HG03521 (cell line): Measurements from ENCODE around the gene CD300LD.
"Not testable (repeated sequence)": the region's sequence is repeated elsewhere in the genome, so short reads cannot be mapped to it uniquely, and the experiment has no call there.

Experiments
- ATAC-seq: cut with Tn5 transposase; IDR thresholded peaks from one replicate; pipeline ENCODE4 v1.9.1; 2021; ENCODE audit warnings: mild to moderate bottlenecking, moderate library complexity; ENCODE audit not compliant: unreplicated experiment

CD300LD gene

GRCh38 chr17:74573635-74574034 is 18.4 kb downstream of the CD300LD start:
- ATAC-seq, result not testable (repeated sequence)

DNA sequence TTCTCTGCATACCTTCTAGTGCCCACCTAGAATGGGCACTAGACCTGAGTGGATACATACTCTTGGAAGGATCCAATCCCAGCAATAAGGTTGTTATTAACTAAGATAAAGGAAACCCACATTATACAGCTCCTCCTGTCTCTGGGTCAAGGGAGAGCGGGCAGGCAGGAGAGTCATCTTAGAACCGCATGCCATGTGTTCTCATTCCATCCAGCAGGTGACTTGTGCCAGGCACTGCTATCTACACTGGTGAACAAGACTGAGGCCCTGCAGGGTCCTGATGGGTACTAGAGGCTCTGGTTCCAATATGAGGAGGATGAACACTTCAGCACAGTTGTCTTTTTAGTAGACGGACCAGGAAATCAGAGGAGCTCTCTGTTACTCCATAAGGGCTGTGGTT is 18.9 kb downstream of the CD300LD start:
- no peak for ATAC-seq

GRCh38 chr17:74571621-74572270 is 20.3 kb downstream of the CD300LD start:
- no peak for ATAC-seq

GRCh38 chr17:74569020-74570003 is 22.8 kb downstream of the CD300LD start:
- no peak for ATAC-seq

DNA sequence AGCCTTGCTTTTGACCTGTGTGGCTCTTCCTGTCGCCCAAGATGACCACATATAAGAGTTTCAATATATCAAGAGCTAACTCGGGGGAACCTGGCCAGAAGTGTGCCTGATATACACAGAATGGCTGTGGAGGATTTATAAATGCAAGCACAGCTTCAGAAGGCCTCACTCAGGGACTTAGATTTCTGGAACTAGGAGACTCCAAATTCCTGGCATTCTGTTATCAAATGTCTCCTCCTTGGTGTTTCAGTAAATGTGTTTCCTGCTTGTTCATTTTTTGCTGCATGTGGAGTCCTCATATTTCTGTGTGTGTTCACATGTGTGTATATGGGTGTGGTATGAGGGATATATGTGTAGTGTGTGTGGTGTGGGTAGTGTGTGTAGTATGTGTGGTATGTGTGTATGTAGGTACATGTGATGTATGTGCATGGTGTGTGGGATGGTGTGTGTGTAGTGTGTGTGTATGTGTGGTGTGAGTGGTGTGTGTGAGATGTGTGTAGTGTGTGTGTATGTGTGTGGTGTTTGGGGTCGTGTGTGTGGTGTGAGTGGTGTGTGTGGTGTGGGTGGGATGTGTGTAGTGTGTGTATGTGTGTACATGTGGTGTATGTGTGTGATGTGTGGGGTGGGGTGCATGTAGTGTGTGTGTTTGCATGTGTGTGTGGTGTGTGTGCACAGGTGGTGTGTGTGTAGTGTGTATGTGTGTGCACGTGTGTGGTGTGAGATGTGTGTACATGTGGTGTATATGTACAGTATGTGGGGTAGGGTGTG is 23.8 kb downstream of the CD300LD start:
- no peak for ATAC-seq

DNA sequence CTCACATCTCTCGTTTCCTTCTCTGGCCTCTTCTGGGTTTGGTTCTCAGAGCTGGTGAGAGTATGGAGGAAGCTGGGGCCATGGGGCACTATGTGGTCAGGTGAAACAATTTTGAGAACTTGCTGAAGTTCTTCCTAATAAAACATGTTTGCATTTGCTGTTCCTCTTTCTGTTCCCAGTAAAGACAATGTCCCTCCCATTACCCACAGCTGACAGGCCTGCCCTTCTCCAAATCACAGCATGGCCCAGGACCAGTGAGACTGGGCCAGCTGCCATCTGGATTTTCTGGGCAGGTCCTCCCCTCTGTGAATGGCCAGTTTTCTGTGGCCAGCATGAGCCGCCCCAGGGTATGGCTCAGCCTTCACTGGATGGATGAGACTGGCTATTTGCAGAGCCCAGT is 24.7 kb downstream of the CD300LD start, which contains the start of gene CD300H:
Gene CD300H (minus strand): TSS at position 113 of the 400 bp plus-strand sequence.
- no peak for ATAC-seq

DNA sequence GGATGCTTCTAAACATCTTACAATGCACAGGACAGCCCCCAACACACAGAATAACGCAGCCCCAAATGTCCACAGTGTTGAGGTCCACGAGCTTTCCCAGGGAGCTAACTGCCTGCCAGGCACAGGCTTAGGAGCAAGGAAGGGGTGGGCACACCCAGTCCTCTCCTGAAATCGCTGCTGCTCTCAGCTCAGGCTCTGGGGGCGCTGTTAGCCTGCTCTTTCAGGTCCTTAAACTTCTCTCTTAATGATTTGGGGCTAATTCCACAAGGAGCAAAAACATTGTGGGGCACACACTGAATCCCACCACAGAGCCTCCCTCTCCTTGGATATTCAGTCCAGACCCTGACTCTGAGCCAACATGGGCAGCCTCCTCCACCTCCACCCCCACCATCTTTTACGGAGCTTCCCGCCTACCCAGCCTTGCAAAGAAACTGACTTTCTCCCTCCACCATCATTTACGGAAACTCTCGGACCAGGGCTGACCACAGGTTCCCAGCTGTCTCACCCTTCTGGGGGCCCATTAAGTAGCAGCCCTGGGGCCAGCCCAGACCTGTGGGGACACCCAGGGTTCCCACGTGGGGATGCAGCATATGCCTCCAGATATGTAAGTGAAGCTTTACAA is 25.8 kb downstream of the CD300LD start:
- no peak for ATAC-seq

GRCh38 chr17:74565126-74565525 is 27.0 kb downstream of the CD300LD start:
- ATAC-seq, result no peak

DNA sequence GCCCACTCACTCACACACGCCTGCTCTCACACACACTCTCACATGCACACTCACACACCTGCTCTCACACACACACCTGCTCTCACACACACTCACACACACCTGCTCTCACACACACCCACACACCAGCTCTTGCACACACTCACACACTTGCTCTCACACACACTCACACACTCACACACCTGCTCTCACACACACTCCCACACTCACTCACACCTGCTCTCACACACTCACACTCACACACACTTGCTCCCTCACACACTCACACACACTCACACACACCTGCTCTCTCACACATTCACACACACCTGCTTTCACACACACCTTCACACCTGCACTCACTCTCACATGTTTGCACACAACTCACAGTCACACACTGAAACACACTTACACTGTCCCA is 28.7 kb downstream of the CD300LD start:
- ATAC-seq, result no peak

DNA sequence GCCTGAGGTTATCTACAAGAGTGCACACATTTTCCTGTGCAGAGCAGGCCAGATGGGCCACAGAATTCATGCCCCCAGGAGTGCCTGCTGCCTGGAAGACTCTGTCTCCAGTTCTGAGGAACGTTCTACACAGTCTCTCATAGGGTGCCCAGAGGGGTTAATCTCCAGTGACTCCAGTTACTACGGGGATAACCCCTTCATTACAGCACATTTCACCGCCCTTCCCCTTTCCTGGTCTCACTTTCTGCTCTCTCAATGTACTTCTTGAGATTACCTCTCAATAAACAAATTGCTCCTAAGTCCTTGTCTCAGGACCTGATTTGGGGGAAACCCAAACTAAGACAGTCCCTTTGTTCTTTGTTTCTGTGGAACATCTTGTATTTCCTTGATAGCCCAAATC is 30.5 kb downstream of the CD300LD start:
- ATAC-seq, result no peak

DNA sequence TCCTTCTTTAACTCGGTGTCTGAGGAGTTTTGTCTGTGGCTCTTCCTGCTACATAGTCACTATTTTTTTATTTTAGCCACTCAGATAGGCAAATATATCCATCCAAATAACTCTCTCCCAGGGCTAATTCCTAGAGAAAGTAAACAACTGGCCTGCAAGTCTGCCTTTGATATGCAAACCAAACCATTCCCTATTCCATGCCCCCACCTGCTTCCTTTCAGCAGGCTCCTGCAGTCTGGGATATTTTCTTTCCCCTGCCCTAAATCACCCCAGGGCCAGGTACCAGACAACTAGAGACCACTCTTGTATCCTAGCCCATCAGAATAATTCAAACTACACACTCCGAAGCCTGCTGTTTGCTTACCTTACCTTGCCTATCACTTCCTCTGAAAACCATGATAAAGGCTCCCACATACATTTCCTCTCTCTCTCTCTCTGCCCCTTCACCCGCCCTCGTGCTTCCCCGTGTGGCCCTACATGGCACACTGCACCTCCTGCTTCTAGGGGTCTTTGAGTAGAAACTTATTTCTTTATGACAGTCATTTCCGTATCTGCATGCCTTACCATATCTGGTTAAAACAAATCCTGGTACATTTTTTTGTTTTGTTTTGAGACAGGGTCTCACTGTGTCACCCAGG is 33.1 kb downstream of the CD300LD start:
- no peak for ATAC-seq

- ATAC-seq, result not testable (repeated sequence)
Measured at GRCh38 chr17:74558402-74558801, 33.7 kb downstream of the CD300LD start.

- ATAC-seq, result no peak
Measured at GRCh38 chr17:74555427-74555940, 36.6 kb downstream of the CD300LD start.

DNA sequence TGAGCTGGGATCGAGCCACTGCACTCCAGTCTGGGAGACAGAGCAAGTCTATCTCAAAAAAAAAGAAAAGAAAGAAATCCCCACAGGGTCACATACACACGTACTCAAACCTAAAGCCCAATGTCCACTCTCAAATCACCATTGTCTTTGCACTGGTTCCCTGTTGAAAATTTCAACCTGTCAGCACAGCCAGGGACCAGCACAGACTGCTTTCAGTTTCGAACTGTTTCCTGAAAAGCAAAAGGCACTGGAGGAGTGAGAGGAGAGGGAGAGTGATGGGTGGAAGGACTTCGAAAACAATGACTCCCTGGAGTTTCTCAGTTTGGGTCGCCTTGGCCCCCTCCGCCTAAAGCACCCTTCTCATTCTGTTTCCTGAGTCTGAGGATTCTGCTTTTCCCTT is 37.2 kb downstream of the CD300LD start:
- no peak for ATAC-seq

GRCh38 chr17:74552037-74552436 is 40.0 kb downstream of the CD300LD start:
- ATAC-seq, result no peak

DNA sequence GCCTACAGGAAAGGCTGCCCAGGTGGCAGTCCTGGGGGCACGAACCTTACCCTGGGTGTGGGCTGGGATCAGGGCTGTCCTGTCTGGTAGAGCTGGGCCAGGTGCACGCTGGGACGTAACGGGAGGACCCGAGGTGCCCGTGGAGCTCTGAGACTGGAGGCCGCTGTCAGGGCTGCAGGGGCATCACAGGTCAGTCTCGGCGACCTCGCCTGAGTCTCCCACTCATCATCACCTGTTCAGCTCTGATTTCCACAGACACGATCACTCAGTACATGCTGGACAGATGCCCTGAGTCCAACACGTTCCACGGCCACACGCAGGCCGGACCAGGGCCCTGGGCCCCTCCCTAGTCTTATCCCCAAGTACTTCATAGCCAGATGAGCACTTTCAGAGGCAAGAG is 41.5 kb downstream of the CD300LD start:
- no peak for ATAC-seq

GRCh38 chr17:74549343-74549742 is 42.7 kb downstream of the CD300LD start:
- no peak for ATAC-seq

- no peak for ATAC-seq
Measured at GRCh38 chr17:74547736-74548135, 44.3 kb downstream of the CD300LD start.

DNA sequence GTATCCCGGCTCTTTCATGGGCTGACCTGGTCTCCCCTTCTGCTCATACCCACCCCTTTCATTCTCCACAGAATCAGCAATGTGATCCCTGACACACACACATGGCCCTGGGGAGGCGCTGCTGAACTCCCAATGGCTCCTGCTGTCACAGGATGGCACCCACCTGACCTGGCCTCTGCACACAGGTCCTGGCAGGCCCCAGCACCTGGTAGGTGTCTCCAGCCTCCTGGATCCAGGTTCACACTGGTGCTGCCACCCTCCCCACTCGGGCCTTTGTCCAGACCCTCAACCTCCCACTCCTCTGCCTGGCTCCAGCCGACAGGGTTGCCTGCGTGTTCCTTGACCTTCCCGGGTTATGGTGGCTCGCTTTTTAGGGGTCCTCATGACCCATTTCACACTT is 44.8 kb downstream of the CD300LD start:
- no peak for ATAC-seq

DNA sequence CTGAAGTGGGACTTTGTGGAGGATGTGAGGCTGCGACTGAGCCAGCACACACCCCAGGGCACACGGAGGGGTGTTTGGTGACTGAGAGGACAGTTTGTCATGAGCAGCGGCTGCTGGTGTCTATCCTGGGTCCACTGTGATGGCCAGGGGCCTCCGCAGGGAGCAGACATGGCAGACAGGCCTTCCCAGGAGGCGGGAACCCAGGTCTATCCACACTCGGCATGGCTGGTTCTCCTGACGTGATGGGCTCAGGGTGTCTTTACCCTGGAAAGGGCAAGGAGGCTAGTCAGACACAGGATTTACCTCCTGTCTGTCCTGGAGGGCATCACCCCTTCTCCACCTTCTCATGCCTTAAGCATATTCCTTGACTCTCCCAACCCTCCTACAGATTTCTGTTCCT is 45.5 kb downstream of the CD300LD start:
- ATAC-seq, result no peak
